Lung microvascular endothelial cell (primary cell): ENCODE measurements around the gene RHCE. TPM values are rescaled to one million over a fixed set of nuclear protein-coding genes. Genes with fewer than 3 reads are reported as not detected.
"Not testable (repeated sequence)": the region's sequence is repeated elsewhere in the genome, so short reads cannot be mapped to it uniquely, and the experiment has no call there.

Source experiments
- DNase-seq, 2 donors: peaks; one replicate each; pipeline versions ENCODE4 v3.0.0 to v3.0.0-alpha.2; 2010; ENCODE audit warnings: low read depth in 2 of 2
- total RNA-seq: library from RNA; depleted of rRNA; stranded (reverse); fragments of >200 nt; gene quantifications from 2 replicates; pipeline ENCODE4 v1.2.1, GENCODE V29; 2014

RHCE gene
- total RNA-seq, 1 donor from 2014 or later: 0.60 TPM

- DNase-seq: no peak
Observed at GRCh38 chr1:25433389-25434186, 13.0 kb upstream of the RHCE start.

- no peak for DNase-seq
Observed at GRCh38 chr1:25432749-25433388, 12.2 kb upstream of the RHCE start.

GRCh38 chr1:25431955-25432719 lies 11.5 kb upstream of the RHCE start:
- no peak for DNase-seq

DNA sequence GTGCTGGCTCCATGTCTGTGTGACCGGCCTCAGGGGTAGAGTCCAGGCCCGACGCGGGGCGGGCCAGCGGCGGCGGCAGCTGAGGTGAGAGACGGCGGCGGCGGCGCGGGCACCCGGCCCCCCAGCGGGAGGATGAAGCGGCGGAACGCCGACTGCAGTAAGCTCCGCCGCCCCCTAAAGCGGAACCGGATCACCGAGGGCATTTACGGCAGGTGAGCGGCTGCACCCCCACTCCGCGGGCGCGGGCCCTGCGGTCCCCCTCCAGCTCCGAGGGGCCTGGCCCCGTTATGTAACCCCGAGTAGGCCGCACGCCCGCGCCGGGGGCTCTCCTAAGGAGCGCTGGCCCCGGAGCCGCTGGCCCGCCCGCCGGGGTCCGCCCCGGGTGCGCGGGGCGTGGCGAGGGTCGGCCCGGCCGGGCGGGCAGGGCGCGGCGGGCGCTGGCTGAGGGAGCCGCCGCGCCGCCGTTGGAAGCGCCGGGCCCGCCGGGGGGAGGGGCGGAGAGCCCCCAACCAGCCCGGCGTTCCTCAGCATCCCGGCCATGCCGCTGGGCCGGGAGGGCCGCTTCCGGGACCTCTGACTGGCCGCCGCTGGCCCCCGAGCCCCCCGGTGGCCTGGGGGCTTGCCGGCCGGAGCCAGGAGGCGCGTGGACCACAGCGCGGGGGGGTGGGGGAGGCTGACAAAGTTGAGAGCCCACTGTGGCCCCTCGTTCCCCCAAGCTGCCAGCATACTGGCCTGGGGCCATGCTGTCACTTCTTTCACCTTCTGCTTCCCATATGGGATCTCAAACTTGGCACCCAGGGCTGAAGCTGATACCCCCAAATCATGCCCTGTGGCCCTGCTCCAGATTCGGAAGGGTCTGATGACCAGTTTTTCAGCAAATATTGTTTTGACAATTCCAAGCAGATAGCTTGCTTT lies 10.6 kb upstream of the RHCE start:
- DNase-seq: no peak

DNA sequence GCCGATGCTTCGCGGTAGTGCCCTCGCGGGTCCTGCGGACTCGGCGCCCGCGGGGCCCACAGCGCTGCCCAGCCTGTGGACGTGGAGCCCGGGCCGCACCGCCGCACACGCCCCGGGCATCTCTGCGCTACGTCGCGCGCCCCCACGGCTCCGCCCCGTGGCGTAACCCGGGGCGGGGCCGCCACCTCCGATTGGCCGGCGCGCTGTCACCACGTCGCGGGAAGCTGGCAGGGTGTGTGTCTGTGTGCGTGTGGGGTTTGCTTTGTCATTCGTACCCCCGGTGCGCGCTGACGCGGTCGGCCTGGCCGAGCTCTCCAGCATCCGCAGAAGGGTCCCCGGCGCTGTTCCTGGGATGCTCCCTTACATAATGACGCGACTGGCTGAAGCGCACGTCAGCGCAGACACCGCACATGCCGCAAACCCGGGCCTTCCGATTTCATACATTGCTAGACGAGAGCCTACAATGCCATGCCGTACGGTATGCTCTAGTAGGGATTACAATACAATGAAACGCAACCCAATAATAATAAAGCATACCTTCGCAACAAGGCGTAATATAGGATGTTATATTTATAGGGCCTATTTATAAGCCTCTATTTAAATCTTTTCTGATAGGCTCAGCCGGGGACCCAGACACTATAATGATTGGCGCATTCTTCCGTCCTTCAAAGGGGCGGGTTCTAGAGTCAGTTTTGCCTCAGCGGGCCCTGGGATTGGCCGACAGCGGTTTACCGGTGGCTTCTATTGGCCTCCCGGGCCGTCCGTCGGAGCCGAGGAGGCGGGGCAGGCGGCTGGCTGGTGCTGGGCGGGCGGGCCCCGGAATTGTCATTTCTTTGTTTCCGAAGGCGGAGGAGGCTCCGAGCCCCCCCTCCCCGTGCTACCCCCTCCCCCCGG lies 9.7 kb upstream of the RHCE start, which contains the start of gene MACO1:
Gene MACO1 (plus strand): TSS at position 825 of the 894 bp plus-strand sequence. CDS start 202 bp downstream, outside the sequence.
- peak; percentile 96 to 97 for DNase-seq

- no peak for DNase-seq
Observed at GRCh38 chr1:25428475-25429166, 8.0 kb upstream of the RHCE start.

GRCh38 chr1:25427696-25428095 lies 7.1 kb upstream of the RHCE start:
- DNase-seq: no peak

- DNase-seq: peak in 1 of 2 donors; percentile 10
Observed at GRCh38 chr1:25425098-25426085, 4.8 kb upstream of the RHCE start.

DNA sequence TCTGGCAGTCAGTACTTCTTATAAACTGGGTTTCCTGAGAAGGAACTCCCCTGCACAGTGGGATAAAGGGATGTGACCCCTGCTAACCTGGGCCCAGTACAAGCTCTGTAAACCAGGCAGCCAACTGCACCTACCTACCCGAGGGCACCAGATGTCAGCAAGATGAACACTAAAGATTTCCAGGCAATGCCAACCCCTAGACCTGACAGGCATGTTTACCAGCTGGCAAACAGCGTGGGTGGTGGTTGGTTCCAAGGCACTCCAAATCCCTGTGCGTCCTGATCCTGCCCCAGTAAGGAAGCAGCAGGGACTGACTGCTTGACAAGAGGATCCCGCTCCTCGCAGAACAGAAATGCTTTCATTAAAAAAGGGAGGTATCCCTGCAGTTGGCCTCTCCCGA lies 2.6 kb upstream of the RHCE start:
- not testable (repeated sequence) for DNase-seq

DNA sequence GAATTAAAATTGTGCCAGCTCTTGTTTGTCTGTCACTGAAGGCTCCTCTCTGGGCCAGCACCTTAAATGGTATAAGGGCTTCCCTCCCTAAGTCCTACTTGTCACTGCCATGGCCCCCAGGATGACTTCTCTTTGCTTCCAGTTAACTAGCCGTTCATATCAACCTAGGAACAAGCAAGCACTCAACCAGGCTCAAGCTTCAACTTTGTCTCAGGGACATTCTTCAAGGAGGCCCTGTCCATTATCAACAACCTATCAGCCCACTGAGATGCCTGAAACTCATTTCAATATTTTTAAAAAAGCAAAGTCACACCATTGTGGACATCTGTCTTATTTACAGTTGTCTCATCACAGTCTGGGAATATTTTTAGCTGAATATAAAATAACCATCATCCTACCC lies 1.3 kb downstream of the RHCE start:
- DNase-seq: not testable (repeated sequence)

DNA sequence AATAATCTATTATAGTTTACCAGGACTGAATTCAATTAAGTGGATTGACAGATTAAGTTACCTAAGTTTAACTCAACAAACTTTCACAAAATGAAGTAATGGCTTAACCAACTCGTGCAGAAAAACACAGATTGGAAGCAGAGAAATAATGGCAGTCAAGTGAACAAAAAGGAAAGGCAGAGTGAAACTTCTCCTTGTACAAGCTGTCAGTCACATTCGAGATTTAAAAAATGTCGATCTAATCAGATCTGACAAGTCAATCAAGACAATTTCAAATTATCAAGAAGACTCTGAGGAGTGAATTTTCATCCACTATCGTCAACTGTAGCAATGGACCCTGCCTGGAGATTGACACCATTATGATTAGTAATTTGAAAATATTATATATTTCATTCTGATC lies 3.3 kb downstream of the RHCE start:
- DNase-seq: not testable (repeated sequence)

GRCh38 chr1:25414578-25414977 lies 6.0 kb downstream of the RHCE start:
- not testable (repeated sequence) for DNase-seq

GRCh38 chr1:25414157-25414556 lies 6.5 kb downstream of the RHCE start:
- not testable (repeated sequence) for DNase-seq

- DNase-seq: not testable (repeated sequence)
Observed at GRCh38 chr1:25412872-25413623, 7.6 kb downstream of the RHCE start.

GRCh38 chr1:25409641-25410427 lies 10.8 kb downstream of the RHCE start:
- not testable (repeated sequence) for DNase-seq

GRCh38 chr1:25405731-25406305 lies 14.8 kb downstream of the RHCE start:
- not testable (repeated sequence) for DNase-seq
